ENCODE measurements around the gene RAPGEF5. TPM values are rescaled to one million over a fixed set of nuclear protein-coding genes. Genes with fewer than 3 reads are reported as not detected.
A peak's percentile ranks its signal among the peaks of the same experiment; 100 is the strongest.

Gene RAPGEF5
- total and polyA plus RNA-seq, 10 of the 15 experiments (the other 5 are each of a cell fraction or from before 2014, with no cell fraction given), result 0.38 to 4.0 (median 1.6) TPM; not detected in 1

DNA sequence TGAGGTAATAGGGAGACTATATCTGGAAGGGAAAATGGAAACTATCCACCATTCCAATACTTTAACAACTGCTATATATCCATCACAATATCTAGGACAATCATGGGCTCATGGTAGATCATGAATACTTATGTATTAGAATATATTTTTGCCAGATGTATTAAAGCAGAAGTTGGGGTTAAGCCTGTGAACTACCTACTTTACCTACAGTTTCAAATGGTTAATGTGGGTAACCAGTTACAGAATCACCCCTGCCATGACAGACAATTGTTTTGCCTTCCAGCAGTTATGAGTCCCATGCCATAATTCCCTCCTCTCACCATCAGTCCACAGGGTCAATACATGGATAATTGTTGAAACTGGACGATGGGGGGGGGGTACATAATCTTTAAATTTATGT, 29.9 kb upstream of the RAPGEF5 start:
- ATAC-seq, result peak; percentile 80
- Histone ChIP-seq H3K4me3 (no peak overlapping the region), H3K4me2 (ENCODE audit: control insufficient read depth, insufficient read depth) (peak overlapping the region; percentile 56), H3K36me3 (ENCODE audit: control insufficient read depth in 2 of 2, insufficient read depth in 2 of 2, low read length in 1 of 2) (no peaks in the 10 kb centered on the region), H3K27ac (ENCODE audit: control insufficient read depth, insufficient read depth) (peak overlapping the region; percentile 76), H3K27me3 (replicated peaks in 1 of 2; ENCODE audit: control insufficient read depth in 2 of 2, insufficient read depth in 2 of 2, low read length in 1 of 2) (no peaks in the 10 kb centered on the region), H3K9me3 (replicated peaks; ENCODE audit: control insufficient read depth, insufficient read depth, low read length) (peaks cover 3% of the 10 kb centered on the region; the same call in 1 of the 3 replicates), H3K9ac (ENCODE audit: control insufficient read depth, insufficient read depth, low read length) (no peak overlapping the region), H3K79me2 (ENCODE audit: control insufficient read depth, insufficient read depth, low read length) (no peaks in the 10 kb centered on the region), H4K20me1 (ENCODE audit: control insufficient read depth, insufficient read depth) (no peaks in the 10 kb centered on the region), H3K4me1 (ENCODE audit: control insufficient read depth, insufficient read depth, low read length) (peaks cover 32% of the 10 kb centered on the region), H2AFZ (ENCODE audit: control insufficient read depth, low read depth, low read length) (no peak overlapping the region)
- BruUV-seq (replicated peaks), result no TSS peak
- ChIA-PET SMC1A (ENCODE audit: uncharacterized antibody, unreplicated experiment) (interaction anchor here (0.9 kb wide), 1 partner anchor 99 kb away, joined by 3 read pairs; no protein-coding TSS in a partner anchor), RAD21 (ENCODE audit: unreplicated experiment) (interaction anchor here (1.2 kb wide), 1 partner anchor 55 kb away, joined by 3 read pairs; no protein-coding TSS in a partner anchor), CTCF (no interaction called here), POLR2A (no interaction called here)
- intact Hi-C loops (cut with micrococcal nuclease; ENCODE audit: unreplicated experiment) (loop anchor here (1.0 kb wide), 1 partner anchor 60 kb away; no protein-coding TSS in a partner anchor), in situ Hi-C loops (cut with MboI) (no loop called here)
- WGBS (ENCODE audit: insufficient coverage, insufficient replicate concordance, low lambda C conversion rate, missing lambda C conversion rate), result 0% methylated on average over 1 of the region's 1 CpG
- FAIRE-seq, result peak; percentile 23
- no peak for DNase-seq (ENCODE audit: low read depth, low spot score)
- TF ChIP-seq MTA3 (IDR thresholded peaks at IDR 0.05; ENCODE audit: borderline replicate concordance, low read length), result no peak
- TF ChIP-seq SMAD5 (IDR thresholded peaks at IDR 0.05; ENCODE audit: low read depth), result no peak
- peak; percentile 88; the same call in 2 of the 3 replicates for TF ChIP-seq POU2F2 (IDR thresholded peaks at IDR 0.05; ENCODE audit: borderline replicate concordance, low read depth, low read length)
- no peak for TF ChIP-seq RAD21 (IDR thresholded peaks at IDR 0.05; ENCODE audit: insufficient read depth, low read depth, low read length)
- TF ChIP-seq, protein P1, sequence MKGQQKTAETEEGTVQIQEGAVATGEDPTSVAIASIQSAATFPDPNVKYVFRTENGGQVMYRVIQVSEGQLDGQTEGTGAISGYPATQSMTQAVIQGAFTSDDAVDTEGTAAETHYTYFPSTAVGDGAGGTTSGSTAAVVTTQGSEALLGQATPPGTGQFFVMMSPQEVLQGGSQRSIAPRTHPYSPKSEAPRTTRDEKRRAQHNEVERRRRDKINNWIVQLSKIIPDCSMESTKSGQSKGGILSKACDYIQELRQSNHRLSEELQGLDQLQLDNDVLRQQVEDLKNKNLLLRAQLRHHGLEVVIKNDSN (IDR thresholded peaks at IDR 0.05; ENCODE audit: borderline replicate concordance, extremely low read length, insufficient read depth, low read depth, low read length), result no peak
- TF ChIP-seq BRCA1 (IDR thresholded peaks at IDR 0.05; ENCODE audit: low read depth, low read length), result no peak
- no peak for TF ChIP-seq ZNF274 (IDR thresholded peaks at IDR 0.05; ENCODE audit: insufficient read depth, insufficient read length)
- TF ChIP-seq, protein P2, sequence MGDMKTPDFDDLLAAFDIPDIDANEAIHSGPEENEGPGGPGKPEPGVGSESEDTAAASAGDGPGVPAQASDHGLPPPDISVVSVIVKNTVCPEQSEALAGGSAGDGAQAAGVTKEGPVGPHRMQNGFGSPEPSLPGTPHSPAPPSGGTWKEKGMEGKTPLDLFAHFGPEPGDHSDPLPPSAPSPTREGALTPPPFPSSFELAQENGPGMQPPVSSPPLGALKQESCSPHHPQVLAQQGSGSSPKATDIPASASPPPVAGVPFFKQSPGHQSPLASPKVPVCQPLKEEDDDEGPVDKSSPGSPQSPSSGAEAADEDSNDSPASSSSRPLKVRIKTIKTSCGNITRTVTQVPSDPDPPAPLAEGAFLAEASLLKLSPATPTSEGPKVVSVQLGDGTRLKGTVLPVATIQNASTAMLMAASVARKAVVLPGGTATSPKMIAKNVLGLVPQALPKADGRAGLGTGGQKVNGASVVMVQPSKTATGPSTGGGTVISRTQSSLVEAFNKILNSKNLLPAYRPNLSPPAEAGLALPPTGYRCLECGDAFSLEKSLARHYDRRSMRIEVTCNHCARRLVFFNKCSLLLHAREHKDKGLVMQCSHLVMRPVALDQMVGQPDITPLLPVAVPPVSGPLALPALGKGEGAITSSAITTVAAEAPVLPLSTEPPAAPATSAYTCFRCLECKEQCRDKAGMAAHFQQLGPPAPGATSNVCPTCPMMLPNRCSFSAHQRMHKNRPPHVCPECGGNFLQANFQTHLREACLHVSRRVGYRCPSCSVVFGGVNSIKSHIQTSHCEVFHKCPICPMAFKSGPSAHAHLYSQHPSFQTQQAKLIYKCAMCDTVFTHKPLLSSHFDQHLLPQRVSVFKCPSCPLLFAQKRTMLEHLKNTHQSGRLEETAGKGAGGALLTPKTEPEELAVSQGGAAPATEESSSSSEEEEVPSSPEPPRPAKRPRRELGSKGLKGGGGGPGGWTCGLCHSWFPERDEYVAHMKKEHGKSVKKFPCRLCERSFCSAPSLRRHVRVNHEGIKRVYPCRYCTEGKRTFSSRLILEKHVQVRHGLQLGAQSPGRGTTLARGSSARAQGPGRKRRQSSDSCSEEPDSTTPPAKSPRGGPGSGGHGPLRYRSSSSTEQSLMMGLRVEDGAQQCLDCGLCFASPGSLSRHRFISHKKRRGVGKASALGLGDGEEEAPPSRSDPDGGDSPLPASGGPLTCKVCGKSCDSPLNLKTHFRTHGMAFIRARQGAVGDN (IDR thresholded peaks at IDR 0.05), result no peak
- TF ChIP-seq HDAC2 (IDR thresholded peaks at IDR 0.05), result no peak
- no peak for TF ChIP-seq POLR2A (IDR thresholded peaks at IDR 0.05; ENCODE audit: low read depth, low read length)
- TF ChIP-seq, protein P3, sequence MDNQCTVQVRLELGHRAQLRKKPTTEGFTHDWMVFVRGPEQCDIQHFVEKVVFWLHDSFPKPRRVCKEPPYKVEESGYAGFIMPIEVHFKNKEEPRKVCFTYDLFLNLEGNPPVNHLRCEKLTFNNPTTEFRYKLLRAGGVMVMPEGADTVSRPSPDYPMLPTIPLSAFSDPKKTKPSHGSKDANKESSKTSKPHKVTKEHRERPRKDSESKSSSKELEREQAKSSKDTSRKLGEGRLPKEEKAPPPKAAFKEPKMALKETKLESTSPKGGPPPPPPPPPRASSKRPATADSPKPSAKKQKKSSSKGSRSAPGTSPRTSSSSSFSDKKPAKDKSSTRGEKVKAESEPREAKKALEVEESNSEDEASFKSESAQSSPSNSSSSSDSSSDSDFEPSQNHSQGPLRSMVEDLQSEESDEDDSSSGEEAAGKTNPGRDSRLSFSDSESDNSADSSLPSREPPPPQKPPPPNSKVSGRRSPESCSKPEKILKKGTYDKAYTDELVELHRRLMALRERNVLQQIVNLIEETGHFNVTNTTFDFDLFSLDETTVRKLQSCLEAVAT (IDR thresholded peaks at IDR 0.05), result no peak
- no peak for TF ChIP-seq CHD1 (IDR thresholded peaks at IDR 0.05; ENCODE audit: low read depth, low read length)
- TF ChIP-seq ETV6 (conservative IDR thresholded peaks at IDR 0.05 in 1 of 2, IDR thresholded peaks at IDR 0.05 in 1 of 2; ENCODE audit: borderline replicate concordance in 1 of 2, low read depth in 1 of 2), result no peak
- TF ChIP-seq CBX5 (IDR thresholded peaks at IDR 0.05; ENCODE audit: low read depth), result 0 out of 2 replicates have a peak, but pooled peaks have one; percentile 5
- no peak for TF ChIP-seq MYC (IDR thresholded peaks at IDR 0.05; ENCODE audit: insufficient read depth, insufficient read length, insufficient replicate concordance, low read length, severe bottlenecking)
- peak; percentile 77 for TF ChIP-seq RUNX3 (IDR thresholded peaks at IDR 0.05; ENCODE audit: low read length)
- no peak for TF ChIP-seq MEF2B (IDR thresholded peaks at IDR 0.05; ENCODE audit: partially characterized antibody, poor library complexity, severe bottlenecking)
- TF ChIP-seq, protein P4, sequence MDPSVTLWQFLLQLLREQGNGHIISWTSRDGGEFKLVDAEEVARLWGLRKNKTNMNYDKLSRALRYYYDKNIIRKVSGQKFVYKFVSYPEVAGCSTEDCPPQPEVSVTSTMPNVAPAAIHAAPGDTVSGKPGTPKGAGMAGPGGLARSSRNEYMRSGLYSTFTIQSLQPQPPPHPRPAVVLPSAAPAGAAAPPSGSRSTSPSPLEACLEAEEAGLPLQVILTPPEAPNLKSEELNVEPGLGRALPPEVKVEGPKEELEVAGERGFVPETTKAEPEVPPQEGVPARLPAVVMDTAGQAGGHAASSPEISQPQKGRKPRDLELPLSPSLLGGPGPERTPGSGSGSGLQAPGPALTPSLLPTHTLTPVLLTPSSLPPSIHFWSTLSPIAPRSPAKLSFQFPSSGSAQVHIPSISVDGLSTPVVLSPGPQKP (IDR thresholded peaks at IDR 0.05; ENCODE audit: low read depth, low read length), result no peak

Measured in GM12878 (cell line).